Stimulated activated CD4-positive, alpha-beta T cell treated with anti-CD3 and anti-CD28 coated beads, Interleukin-12 subunit alpha, Interleukin-12 subunit beta, amount 100 ng/mL, for 24 hours (primary cell): ENCODE results near the gene NBPF4.
"Not testable (repeated sequence)": the region's sequence is repeated elsewhere in the genome, so short reads cannot be mapped to it uniquely, and the experiment has no call there.

Experiments
- DNase-seq, 2 experiments: peaks; one replicate each; pipeline ENCODE4 v3.0.0-alpha.2; 2020; ENCODE audit warnings: low read depth in 2 of 2

The NBPF4 gene

GRCh38 chr1:108209456-108210108 lies 34.3 kb downstream of the NBPF4 start:
- no peak for DNase-seq

- no peak for DNase-seq
These were observed 35.0 kb downstream of the NBPF4 start for GRCh38 chr1:108208724-108209446.

- DNase-seq: not testable (repeated sequence)
These were observed 40.3 kb downstream of the NBPF4 start for GRCh38 chr1:108203582-108203981.

GRCh38 chr1:108201687-108202086 lies 42.2 kb downstream of the NBPF4 start:
- no peak for DNase-seq

GRCh38 chr1:108200687-108201051 lies 43.2 kb downstream of the NBPF4 start:
- no peak for DNase-seq

- DNase-seq: peak; percentile 52 to 66
These were observed 43.8 kb downstream of the NBPF4 start, which contains the start of gene SLC25A24 for GRCh38 chr1:108199781-108200686. SLC25A24 (minus strand) TSS chr1:108200343; CDS start chr1:108200138, 205 bp downstream.

- no peak for DNase-seq
These were observed 44.6 kb downstream of the NBPF4 start for GRCh38 chr1:108199201-108199691.

- no peak for DNase-seq
These were observed 49.8 kb downstream of the NBPF4 start for GRCh38 chr1:108194051-108194450.

GRCh38 chr1:108193333-108193732 lies 50.5 kb downstream of the NBPF4 start:
- no peak for DNase-seq

GRCh38 chr1:108192581-108192980 lies 51.3 kb downstream of the NBPF4 start:
- no peak for DNase-seq

- no peak for DNase-seq
These were observed 53.0 kb downstream of the NBPF4 start for GRCh38 chr1:108190686-108191416.

GRCh38 chr1:108190001-108190634 lies 53.8 kb downstream of the NBPF4 start:
- DNase-seq: no peak

GRCh38 chr1:108188801-108189200 lies 55.1 kb downstream of the NBPF4 start:
- no peak for DNase-seq

GRCh38 chr1:108182959-108183700 lies 60.7 kb downstream of the NBPF4 start:
- DNase-seq: no peak

- DNase-seq: no peak
These were observed 64.9 kb downstream of the NBPF4 start for GRCh38 chr1:108179018-108179417.
